Activated T-cell treated with anti-CD3 and anti-CD28 coated beads for 24 hours (primary cell): Measurements from ENCODE around the gene STX1A.
A peak's percentile ranks its signal among the peaks of the same experiment; 100 is the strongest.
"Not testable (repeated sequence)": the region's sequence is repeated elsewhere in the genome, so short reads cannot be mapped to it uniquely, and the experiment has no call there.

Experiments
- DNase-seq: peaks from one replicate; pipeline ENCODE4 v3.0.0-alpha.2; 2020; ENCODE audit warnings: low read depth

The STX1A gene

DNA sequence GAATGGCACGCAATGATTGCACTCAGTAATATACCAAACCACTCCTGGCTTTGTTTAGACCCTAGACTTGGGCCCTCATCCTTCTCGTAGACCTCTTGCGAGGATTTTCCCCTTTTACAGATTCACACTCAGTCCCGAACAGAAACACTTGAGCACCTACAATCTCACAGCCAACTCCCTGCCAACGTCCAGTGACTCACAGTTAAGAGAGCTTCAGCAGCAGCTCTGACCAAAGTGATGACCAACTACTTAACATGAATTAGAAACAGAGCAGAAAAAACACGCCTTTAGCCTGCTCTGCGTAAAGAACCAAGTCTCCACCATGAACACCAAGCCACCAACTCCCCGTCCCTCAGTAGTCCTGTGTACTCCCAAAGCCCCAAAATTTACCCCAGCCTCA, 38.4 kb downstream of the STX1A start:
- no peak for DNase-seq

DNA sequence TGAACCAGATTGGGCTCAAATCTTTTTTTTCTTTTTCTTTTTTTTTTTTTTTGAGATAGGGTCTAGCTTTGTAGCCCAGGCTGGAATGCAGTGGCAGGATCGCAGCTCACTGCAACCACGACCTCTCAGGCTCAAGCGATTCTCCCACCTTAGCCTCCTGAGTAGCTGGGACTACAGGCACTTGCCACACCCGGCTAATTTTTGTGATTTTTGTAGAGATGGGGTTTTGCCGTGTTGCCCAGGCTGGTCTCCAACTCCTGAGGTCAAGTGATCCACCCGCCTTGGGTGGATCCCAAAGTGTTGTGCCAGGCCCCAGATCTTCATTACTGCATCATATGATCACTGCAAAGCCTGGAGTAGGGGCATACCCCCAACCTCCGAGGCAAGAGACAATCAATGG, 39.0 kb downstream of the STX1A start:
- DNase-seq = no peak

DNA sequence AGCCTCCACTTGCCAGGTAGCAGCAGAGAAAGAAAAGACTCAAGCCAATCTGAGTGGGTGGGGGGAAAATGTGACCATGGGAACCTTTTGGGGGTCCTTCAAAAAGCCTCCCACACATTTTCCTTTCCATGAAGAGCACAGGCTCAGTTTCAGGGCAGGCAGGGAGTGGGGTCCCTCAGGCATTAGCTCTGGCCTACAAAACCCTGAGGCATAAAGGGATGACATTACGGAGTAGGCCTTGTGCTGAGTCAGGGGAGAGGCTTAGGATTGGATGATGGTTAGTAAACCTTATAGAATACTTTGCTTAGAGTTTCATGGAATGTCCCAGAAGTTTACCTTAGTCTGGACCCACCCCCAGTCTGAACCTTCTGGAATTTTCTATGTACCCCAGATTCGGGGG, 39.8 kb downstream of the STX1A start:
- no peak for DNase-seq

DNA sequence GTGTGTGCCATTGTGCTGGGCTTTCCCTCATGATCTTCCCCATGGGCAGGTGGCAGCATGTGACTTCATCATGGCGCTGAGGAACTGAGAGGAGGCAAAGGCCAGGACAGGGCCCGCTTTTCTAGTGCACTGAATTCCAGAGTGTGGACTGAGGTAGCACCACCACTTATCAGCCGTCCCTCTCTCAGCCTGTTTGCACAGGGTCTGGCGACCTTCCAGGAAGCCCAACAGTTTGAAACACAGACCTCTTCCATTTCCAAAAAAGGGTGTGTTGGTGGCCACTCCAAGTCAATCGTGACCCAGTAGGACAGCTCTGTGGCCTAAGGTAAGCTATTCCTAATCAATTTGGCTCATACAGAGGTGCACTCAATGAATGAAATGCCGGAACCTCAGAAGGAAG, 40.6 kb downstream of the STX1A start:
- DNase-seq = no peak

DNA sequence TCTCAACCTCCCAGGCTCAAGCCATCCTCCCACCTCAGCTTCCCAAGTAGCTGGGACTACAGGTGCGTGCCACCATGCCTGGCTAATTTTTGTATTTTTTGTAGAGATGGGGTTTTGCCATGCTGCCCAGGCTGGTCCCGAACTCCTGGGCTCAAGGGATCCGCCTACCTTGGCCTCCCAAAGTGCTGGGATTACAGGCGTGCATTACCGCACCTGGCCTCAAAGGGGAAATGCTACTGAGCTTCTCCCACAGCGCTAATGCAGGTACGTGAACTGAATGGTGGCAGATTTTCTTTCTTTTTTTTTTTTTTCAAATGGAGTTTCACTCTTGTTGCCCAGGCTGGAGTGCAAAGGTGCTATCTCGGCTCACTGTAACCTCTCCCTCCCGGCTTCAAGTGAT, 43.4 kb downstream of the STX1A start:
- DNase-seq = not testable (repeated sequence)

DNA sequence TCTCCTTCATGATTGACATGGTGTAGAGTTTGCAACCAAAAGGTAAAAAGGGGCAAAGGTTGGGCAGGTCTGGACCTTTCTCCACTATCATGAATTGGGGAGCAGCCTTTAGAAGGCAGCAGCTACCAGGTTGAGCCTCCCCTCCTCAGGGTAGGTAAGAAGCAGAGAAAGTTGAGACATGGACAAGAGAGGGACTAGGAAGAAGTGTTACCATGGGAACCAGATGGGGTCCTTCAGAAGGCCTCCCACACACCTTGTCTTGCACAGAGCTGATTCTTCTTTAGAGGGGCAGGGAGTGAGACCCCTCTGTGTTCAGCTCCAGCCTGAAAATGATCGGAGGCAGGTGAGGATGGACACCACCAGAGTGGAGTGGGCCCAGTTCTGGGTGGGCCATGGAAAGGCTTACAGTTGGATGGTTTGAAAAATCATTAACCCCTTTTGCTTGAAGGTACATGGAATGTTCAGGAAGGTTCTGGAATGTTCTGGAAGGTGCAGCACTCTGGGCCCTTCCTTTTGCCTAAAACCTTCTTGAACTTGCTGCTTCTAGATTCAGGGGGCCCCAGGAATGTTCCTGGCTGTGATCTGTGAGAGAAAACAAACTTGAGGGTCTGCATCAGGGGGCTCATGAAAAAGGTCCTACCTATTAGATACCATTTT, 44.9 kb downstream of the STX1A start:
- DNase-seq = no peak

- no peak for DNase-seq
Measured at GRCh38 chr7:73671857-73672445, 47.5 kb downstream of the STX1A start.

- no peak for DNase-seq
Measured at GRCh38 chr7:73671322-73671661, 48.2 kb downstream of the STX1A start.

DNA sequence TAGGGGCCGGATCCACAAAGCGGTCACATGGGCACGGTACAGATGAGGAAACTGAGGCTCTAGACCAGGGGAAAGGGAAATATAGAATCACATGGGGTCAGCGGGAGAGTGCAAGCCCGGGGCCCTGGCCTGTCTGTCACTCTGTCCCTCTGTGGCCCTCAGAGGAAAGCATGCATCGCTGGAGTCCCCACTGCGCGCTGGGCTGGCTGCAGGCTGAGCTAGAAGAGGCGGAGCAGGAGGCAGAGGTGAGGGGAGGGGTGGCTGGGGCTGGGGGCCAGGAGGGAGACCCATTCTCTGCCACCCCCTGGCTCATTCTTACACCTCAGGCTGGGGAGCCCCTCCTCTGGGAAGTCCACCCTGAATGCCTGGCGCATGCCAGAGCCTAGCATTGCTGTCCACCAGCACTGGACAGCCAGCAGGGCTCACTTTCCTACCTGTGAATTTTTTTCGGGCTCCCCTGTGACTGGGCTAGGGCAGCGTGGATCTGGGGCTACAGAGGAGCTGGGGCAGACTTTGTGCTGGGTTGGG, 49.5 kb downstream of the STX1A start:
- no peak for DNase-seq

DNA sequence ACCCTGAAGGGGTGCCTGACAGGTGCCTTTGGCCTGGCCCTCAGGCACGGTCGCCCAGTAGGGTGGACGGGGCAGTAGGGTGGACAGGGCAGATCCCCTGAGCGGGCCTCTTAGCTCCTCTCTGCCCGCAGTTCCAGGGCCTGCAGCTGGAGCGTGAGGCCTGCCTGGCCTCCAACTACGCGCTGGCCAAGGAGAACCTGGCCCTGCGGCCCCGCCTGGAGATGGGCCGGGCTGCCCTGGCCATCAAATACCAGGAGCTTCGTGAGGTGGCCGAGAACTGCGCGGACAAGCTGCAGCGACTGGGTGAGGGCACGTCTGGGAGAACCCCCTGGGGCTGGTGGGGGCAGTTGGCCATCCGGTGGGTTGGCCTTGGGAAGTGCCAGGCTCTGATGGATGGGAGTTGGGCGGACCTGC, 50.2 kb downstream of the STX1A start:
- DNase-seq = no peak

GRCh38 chr7:73668886-73669230, 50.6 kb downstream of the STX1A start:
- no peak for DNase-seq

- DNase-seq = no peak
Measured at GRCh38 chr7:73668103-73668885, 51.2 kb downstream of the STX1A start.

GRCh38 chr7:73667344-73668102, 51.9 kb downstream of the STX1A start, which contains the start of gene VPS37D:
TSS of gene VPS37D (plus strand) at chr7:73667831. CDS start at chr7:73667959, 128 bp downstream.
- peak; percentile 89 for DNase-seq

GRCh38 chr7:73663033-73663432, 56.4 kb downstream of the STX1A start:
- DNase-seq = no peak

DNA sequence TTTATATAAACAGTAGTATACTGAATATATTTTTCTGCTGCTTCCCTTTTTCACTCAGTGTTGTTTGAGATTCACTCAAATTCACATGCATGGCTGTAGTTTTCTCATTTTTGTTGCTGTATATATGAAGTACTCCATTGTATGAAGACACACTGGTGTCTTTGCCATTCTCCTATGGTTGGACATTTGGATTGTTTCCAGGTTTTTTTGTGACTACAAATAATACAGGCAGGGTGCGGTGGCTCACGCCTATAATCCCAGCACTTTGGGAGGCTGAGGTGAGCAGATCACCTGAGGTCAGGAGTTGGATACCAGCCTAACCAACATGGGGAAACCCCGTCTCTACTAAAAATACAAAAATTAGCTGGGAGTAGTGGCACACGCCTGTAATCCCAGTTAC, 58.9 kb downstream of the STX1A start:
- DNase-seq = not testable (repeated sequence)

- no peak for DNase-seq
Measured at GRCh38 chr7:73659983-73660382, 59.5 kb downstream of the STX1A start.

- DNase-seq = not testable (repeated sequence)
Measured at GRCh38 chr7:73655309-73655708, 64.2 kb downstream of the STX1A start.

DNA sequence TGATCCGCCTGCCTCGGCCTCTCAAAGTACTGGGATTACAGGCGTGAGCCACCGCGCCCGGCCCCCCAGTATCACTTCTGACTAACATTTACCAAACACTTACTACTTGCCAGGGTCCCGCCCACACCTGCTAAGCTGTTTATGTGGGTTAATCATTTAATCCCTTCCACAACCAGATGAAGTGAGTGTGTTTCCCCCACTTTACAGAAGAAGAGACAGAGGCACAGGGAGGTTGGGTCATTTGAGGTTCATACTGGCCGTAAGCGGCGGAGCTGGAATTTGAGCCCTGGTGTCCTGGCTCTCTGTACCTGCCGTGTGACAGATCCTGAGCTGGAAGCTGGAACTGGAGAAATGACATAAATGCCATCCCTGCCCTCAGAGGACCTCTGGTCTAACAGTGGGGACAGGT, 66.9 kb downstream of the STX1A start:
- no peak for DNase-seq

GRCh38 chr7:73650524-73650923, 68.9 kb downstream of the STX1A start:
- no peak for DNase-seq

- no peak for DNase-seq
Measured at GRCh38 chr7:73649576-73649975, 69.9 kb downstream of the STX1A start.
